Smooth muscle cell (in vitro differentiated cells): ENCODE measurements around the gene GPR158. TPM values are rescaled to one million over a fixed set of nuclear protein-coding genes. Genes with fewer than 3 reads are reported as not detected.
"Not testable (repeated sequence)": the region's sequence is repeated elsewhere in the genome, so short reads cannot be mapped to it uniquely, and the experiment has no call there.

Experiments
- DNase-seq: peaks from one replicate; lab custom pipeline; 2025; ENCODE audit not compliant: unreplicated experiment; lab: John Stamatoyannopoulos, UW
- H2AFZ ChIP-seq: fragments of 200-600 bp; sonication (generic); 2 replicates; pipeline ENCODE4 v1.6.0; 2016; ENCODE audit warnings: antibody characterized with exemption, low read depth, mild to moderate bottlenecking
- H3F3A ChIP-seq: fragments of 200-600 bp; sonication (generic); 2 replicates; pipeline ENCODE4 v1.6.0; 2017; ENCODE audit warnings: antibody characterized with exemption, low read depth
- H3K27ac ChIP-seq: fragments of 200-600 bp; sonication (generic); 2 replicates; pipeline ENCODE4 v1.5.1; 2016; ENCODE audit warnings: low read depth, mild to moderate bottlenecking
- H3K27me3 ChIP-seq: fragments of 200-600 bp; sonication (generic); 2 replicates; pipeline ENCODE4 v1.6.1; 2016; ENCODE audit warnings: low read depth, mild to moderate bottlenecking
- H3K36me3 ChIP-seq: fragments of 200-600 bp; sonication (generic); 2 replicates; pipeline ENCODE4 v1.5.1; 2016; ENCODE audit warnings: low read depth
- H3K4me1 ChIP-seq: fragments of 200-600 bp; sonication (generic); 2 replicates; pipeline ENCODE4 v1.5.1; 2016; ENCODE audit warnings: low read depth
- H3K4me2 ChIP-seq: fragments of 200-600 bp; sonication (generic); 2 replicates; pipeline ENCODE4 v1.6.0; 2016; ENCODE audit warnings: mild to moderate bottlenecking
- H3K4me3 ChIP-seq: fragments of 200-600 bp; sonication (generic); 2 replicates; pipeline ENCODE4 v1.5.1; 2016; ENCODE audit warnings: mild to moderate bottlenecking
- H3K79me2 ChIP-seq: fragments of 200-600 bp; sonication (generic); 2 replicates; pipeline ENCODE4 v1.6.0; 2016; ENCODE audit warnings: low read depth, mild to moderate bottlenecking
- H3K9ac ChIP-seq: fragments of 200-600 bp; sonication (generic); 2 replicates; pipeline ENCODE4 v1.6.0; 2016; ENCODE audit warnings: low read depth
- H3K9me3 ChIP-seq: fragments of 200-600 bp; sonication (generic); replicated peaks from 2 replicates; pipeline ENCODE4 v1.5.1; 2016; ENCODE audit warnings: low read depth
- H4K20me1 ChIP-seq: fragments of 200-600 bp; sonication (generic); 2 replicates; pipeline ENCODE4 v1.6.0; 2016; ENCODE audit warnings: low read depth
- WGBS: methylation state at CpG from one replicate; pipeline ENCODE4 v1.1.7; 2016; ENCODE audit warnings: low lambda C conversion rate; 5-methylcytosine and 5-hydroxymethylcytosine counted together
- polyA plus RNA-seq: library from polyadenylated mRNA; unstranded; fragments of >200 nt; fragmentation: Nextera tagmentation; extraction: Ambion mirVana; gene quantifications from 2 replicates; pipeline ENCODE4 v1.2.1, GENCODE V29; 2016
- total RNA-seq: library from RNA; depleted of rRNA; stranded (reverse); fragments of >200 nt; gene quantifications from 2 replicates; pipeline ENCODE4 v1.2.3, GENCODE V29; 2014
- TF ChIP-seq, protein P1 (sequence below): fragments of 200-600 bp; sonication (generic); IDR thresholded peaks from 2 replicates; pipeline ENCODE4 v1.5.1; 2017; ENCODE audit warnings: borderline replicate concordance, mild to moderate bottlenecking, antibody characterized with exemption; ENCODE audit not compliant: insufficient read depth, poor library complexity, severe bottlenecking

The GPR158 gene
- total and polyA plus RNA-seq, 2 experiments from 2014 or later, result 1.5 to 5.5 TPM

- Histone ChIP-seq H3K27me3 (no peaks in the 10 kb centered on the region), H4K20me1 (no peaks in the 10 kb centered on the region), H3K4me1 (no peaks in the 10 kb centered on the region), H3F3A (no peaks in the 10 kb centered on the region), H3K4me3 (no peak overlapping the region), H3K9ac (no peak overlapping the region), H3K27ac (no peak overlapping the region), H3K79me2 (no peaks in the 10 kb centered on the region), H2AFZ (no peak overlapping the region), H3K4me2 (no peak overlapping the region), H3K9me3 (no peaks in the 10 kb centered on the region), H3K36me3 (no peaks in the 10 kb centered on the region)
- WGBS, result 55% methylated on average over 2 of the region's 2 CpGs
- TF ChIP-seq, protein P1, sequence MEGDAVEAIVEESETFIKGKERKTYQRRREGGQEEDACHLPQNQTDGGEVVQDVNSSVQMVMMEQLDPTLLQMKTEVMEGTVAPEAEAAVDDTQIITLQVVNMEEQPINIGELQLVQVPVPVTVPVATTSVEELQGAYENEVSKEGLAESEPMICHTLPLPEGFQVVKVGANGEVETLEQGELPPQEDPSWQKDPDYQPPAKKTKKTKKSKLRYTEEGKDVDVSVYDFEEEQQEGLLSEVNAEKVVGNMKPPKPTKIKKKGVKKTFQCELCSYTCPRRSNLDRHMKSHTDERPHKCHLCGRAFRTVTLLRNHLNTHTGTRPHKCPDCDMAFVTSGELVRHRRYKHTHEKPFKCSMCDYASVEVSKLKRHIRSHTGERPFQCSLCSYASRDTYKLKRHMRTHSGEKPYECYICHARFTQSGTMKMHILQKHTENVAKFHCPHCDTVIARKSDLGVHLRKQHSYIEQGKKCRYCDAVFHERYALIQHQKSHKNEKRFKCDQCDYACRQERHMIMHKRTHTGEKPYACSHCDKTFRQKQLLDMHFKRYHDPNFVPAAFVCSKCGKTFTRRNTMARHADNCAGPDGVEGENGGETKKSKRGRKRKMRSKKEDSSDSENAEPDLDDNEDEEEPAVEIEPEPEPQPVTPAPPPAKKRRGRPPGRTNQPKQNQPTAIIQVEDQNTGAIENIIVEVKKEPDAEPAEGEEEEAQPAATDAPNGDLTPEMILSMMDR, result no peak
- DNase-seq, result no peak
Measured at GRCh38 chr10:25300073-25300472, 125.3 kb downstream of the GPR158 start.

DNA sequence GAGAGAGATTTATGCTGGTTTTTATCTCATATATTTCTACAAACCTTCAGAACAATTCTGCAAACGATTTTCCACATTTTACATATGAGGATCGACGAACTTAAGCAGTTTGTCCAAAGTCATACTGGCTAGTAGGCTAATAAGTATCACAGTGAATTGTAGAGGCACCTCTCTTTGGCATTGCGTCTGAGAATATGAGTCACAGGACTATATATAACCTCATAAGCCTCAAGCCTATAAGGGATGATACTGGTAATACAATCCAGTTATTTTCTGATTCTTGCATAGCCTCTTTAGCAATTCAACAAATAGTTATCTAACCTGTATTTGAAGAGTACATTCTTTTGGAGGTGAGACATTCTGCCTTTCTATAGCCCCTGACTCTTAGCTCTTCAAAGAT, 129.8 kb downstream of the GPR158 start:
- DNase-seq, result no peak
- H3K9ac ChIP-seq, result no peak overlapping the region
- no peak overlapping the region for H3K27ac ChIP-seq
- no peak overlapping the region for H3K4me3 ChIP-seq
- H3K79me2 ChIP-seq, result no peaks in the 10 kb centered on the region
- no peak overlapping the region for H3K4me2 ChIP-seq
- H4K20me1 ChIP-seq, result no peaks in the 10 kb centered on the region
- H3F3A ChIP-seq, result no peaks in the 10 kb centered on the region
- H3K27me3 ChIP-seq, result no peaks in the 10 kb centered on the region
- no peaks in the 10 kb centered on the region for H3K4me1 ChIP-seq
- 72% methylated on average over 4 of the region's 4 CpGs for WGBS
- H3K36me3 ChIP-seq, result no peaks in the 10 kb centered on the region
- TF ChIP-seq, protein P1, result no peak
- no peak overlapping the region for H2AFZ ChIP-seq
- peaks cover 6% of the 10 kb centered on the region for H3K9me3 ChIP-seq

GRCh38 chr10:25306386-25306785, 131.6 kb downstream of the GPR158 start:
- H3F3A ChIP-seq, result no peaks in the 10 kb centered on the region
- peaks cover 6% of the 10 kb centered on the region for H3K9me3 ChIP-seq
- no peak overlapping the region for H3K4me3 ChIP-seq
- TF ChIP-seq, protein P1, result no peak
- H3K79me2 ChIP-seq, result no peaks in the 10 kb centered on the region
- H3K27me3 ChIP-seq, result no peaks in the 10 kb centered on the region
- 97% methylated on average over 1 of the region's 1 CpG for WGBS
- H3K9ac ChIP-seq, result no peak overlapping the region
- H3K27ac ChIP-seq, result no peak overlapping the region
- no peaks in the 10 kb centered on the region for H4K20me1 ChIP-seq
- DNase-seq, result no peak
- H3K4me2 ChIP-seq, result no peak overlapping the region
- no peaks in the 10 kb centered on the region for H3K36me3 ChIP-seq
- no peaks in the 10 kb centered on the region for H3K4me1 ChIP-seq
- H2AFZ ChIP-seq, result no peak overlapping the region

DNA sequence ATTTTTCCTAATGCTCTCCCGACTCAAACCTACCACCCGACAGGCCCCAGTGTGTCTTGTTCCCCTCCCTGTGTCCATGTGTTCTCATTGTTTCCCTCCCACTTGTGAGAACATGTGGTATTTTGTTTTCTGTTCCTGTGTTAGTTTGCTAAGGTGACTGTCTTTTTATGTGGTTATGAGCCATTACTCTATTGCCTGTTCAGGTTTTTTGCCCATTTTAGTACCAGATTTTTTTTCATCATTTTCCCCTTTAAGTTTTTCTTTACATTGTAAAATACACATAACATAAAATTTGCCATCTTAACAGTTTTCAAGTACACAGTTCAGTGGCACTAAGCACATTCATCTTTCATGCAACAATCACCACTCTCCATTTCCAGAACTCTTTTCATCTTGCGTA, 133.5 kb downstream of the GPR158 start:
- Histone ChIP-seq H3K27ac (no peak overlapping the region), H3K9me3 (peaks cover 6% of the 10 kb centered on the region), H4K20me1 (no peaks in the 10 kb centered on the region), H3K27me3 (no peaks in the 10 kb centered on the region), H3F3A (no peaks in the 10 kb centered on the region), H3K4me2 (no peak overlapping the region), H3K79me2 (no peaks in the 10 kb centered on the region), H3K9ac (no peak overlapping the region), H3K4me1 (no peaks in the 10 kb centered on the region), H2AFZ (no peak overlapping the region), H3K36me3 (no peaks in the 10 kb centered on the region), H3K4me3 (no peak overlapping the region)
- TF ChIP-seq, protein P1, result no peak
- no peak for DNase-seq
- WGBS, result 67% methylated on average over 3 of the region's 3 CpGs

DNA sequence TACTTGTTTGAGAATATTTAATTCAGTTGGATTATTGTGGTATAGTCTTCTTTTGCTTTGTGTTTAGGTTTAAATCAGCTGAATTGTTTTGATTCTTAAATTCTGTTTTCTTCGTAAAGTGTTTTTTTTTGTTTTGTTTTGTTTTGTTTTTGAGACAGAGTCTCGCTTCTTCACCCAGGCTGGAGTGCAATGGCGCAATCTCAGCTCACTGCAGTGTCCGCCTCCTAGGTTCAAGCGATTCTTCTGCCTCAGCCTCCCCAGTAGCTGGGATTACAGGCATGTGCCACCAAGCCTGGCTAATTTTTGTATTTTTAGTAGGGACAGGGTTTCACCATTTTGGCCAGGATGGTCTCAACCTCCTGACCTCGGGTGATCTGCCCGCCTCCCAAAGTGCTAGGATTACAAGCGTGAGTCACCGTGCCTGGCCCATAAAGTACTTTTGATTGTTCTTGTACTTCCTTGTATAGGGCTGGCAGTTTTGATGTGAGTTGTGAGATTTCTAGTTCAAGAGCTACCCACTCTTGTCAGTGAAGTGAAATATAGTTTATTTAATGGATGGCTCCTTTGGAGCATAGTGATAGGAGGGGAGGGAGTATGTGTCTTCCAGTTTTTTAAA, 142.9 kb downstream of the GPR158 start:
- H2AFZ ChIP-seq, H3K4me3 ChIP-seq, H3K9me3 ChIP-seq, H3K4me1 ChIP-seq, H3K9ac ChIP-seq, H3K4me2 ChIP-seq, H3K27me3 ChIP-seq, H3F3A ChIP-seq, H3K27ac ChIP-seq, H3K79me2 ChIP-seq, H3K36me3 ChIP-seq, DNase-seq, H4K20me1 ChIP-seq: not testable (repeated sequence)
- WGBS, result 70% methylated on average over 9 of the region's 9 CpGs
